Stimulated activated CD4-positive, alpha-beta T cell treated with anti-CD3 and anti-CD28 coated beads, Interleukin-4, amount 100 ng/mL, for 48 hours (primary cell): Measurements from ENCODE around the gene PXDN.

Experiments used
- DNase-seq, 2 donors: peaks; one replicate each; pipeline ENCODE4 v3.0.0-alpha.2; 2020; ENCODE audit warnings: low read depth in 2 of 2

The PXDN gene

GRCh38 chr2:1584051-1584531, 160.2 kb downstream of the PXDN start:
- DNase-seq: no peak

GRCh38 chr2:1582891-1583341, 161.4 kb downstream of the PXDN start:
- no peak for DNase-seq

- no peak for DNase-seq
Observed at GRCh38 chr2:1581965-1582625, 162.2 kb downstream of the PXDN start.
